SU-DHL-6 (cell line): ENCODE measurements around the gene MGP.

Source experiments
- H2AFZ ChIP-seq: fragments of 200-600 bp; sonication (generic); 2 replicates; pipeline ENCODE4 v1.6.1; 2014; ENCODE audit warnings: low read depth, mild to moderate bottlenecking, moderate library complexity, mixed read lengths, antibody characterized with exemption, low read length; ENCODE audit not compliant: severe bottlenecking
- H3F3A ChIP-seq: fragments of 200-600 bp; shearing (Covaris generic); 2 replicates; pipeline ENCODE4 v1.6.0; 2016; ENCODE audit warnings: antibody characterized with exemption, mild to moderate bottlenecking; ENCODE audit not compliant: insufficient read depth
- H3K27ac ChIP-seq: fragments of 200-600 bp; sonication (generic); 2 replicates; pipeline ENCODE4 v1.5.1; 2016; ENCODE audit warnings: low read depth, mild to moderate bottlenecking, low read length, moderate library complexity, mixed read lengths
- H3K27me3 ChIP-seq: fragments of 200-600 bp; sonication (generic), shearing (Covaris generic); 2 replicates; pipeline ENCODE4 v1.6.0; 2014; ENCODE audit warnings: mild to moderate bottlenecking, low read length
- H3K36me3 ChIP-seq: fragments of 200-600 bp; sonication (generic); 2 replicates; pipeline ENCODE4 v1.6.1; 2014; ENCODE audit warnings: mild to moderate bottlenecking, low read length, mixed read lengths
- H3K4me2 ChIP-seq: fragments of 300-600, 200-600 bp; shearing (Covaris generic), sonication (generic); 2 replicates; pipeline ENCODE4 v1.6.0; 2014; ENCODE audit warnings: low read length, low read depth, mild to moderate bottlenecking; ENCODE audit not compliant: poor library complexity, severe bottlenecking
- H3K4me3 ChIP-seq: fragments of 200-600 bp; sonication (generic); 2 replicates; pipeline ENCODE4 v1.5.1; 2014; ENCODE audit warnings: antibody characterized with exemption, low read length, mild to moderate bottlenecking, mixed read lengths; ENCODE audit not compliant: insufficient read depth, poor library complexity, severe bottlenecking
- H3K79me2 ChIP-seq: fragments of 200-600 bp; sonication (generic); 2 replicates; pipeline ENCODE4 v1.6.1; 2014; ENCODE audit warnings: mild to moderate bottlenecking, low read length, moderate library complexity; ENCODE audit not compliant: insufficient read depth
- H3K9ac ChIP-seq: fragments of 200-600 bp; sonication (generic); 2 replicates; pipeline ENCODE4 v1.7.0; 2014; ENCODE audit warnings: mild to moderate bottlenecking, low read length
- H3K9me2 ChIP-seq: fragments of 200-600 bp; sonication (generic); replicated peaks from 2 replicates; pipeline ENCODE4 v1.6.1; 2014; ENCODE audit warnings: low read length; ENCODE audit not compliant: insufficient read depth
- H3K9me3 ChIP-seq: fragments of 200-600 bp; sonication (generic); 2 replicates; pipeline ENCODE4 v1.6.1; 2014; ENCODE audit warnings: low read length, mixed read lengths; ENCODE audit not compliant: insufficient read depth
- H4K20me1 ChIP-seq: fragments of 200-600 bp; sonication (generic); 2 replicates; pipeline ENCODE4 v1.6.1; 2014; ENCODE audit warnings: low read depth, mild to moderate bottlenecking, antibody characterized with exemption, low read length, moderate library complexity, mixed read lengths
- EZH2phosphoT487 ChIP-seq: fragments of 200-600 bp; sonication (generic), shearing (Covaris generic); conservative IDR thresholded peaks from 2 replicates; pipeline ENCODE4 v1.6.1; 2018; ENCODE audit warnings: mild to moderate bottlenecking, antibody characterized with exemption, low read length, moderate library complexity, mixed read lengths
- TF ChIP-seq, protein P1 (sequence below): fragments of 200-600 bp; sonication (generic); IDR thresholded peaks from one replicate; pipeline ENCODE4 v1.5.1; 2017; ENCODE audit warnings: antibody characterized with exemption, mild to moderate bottlenecking, low read length, moderate library complexity; ENCODE audit not compliant: insufficient read depth, poor library complexity, severe bottlenecking

MGP gene

DNA sequence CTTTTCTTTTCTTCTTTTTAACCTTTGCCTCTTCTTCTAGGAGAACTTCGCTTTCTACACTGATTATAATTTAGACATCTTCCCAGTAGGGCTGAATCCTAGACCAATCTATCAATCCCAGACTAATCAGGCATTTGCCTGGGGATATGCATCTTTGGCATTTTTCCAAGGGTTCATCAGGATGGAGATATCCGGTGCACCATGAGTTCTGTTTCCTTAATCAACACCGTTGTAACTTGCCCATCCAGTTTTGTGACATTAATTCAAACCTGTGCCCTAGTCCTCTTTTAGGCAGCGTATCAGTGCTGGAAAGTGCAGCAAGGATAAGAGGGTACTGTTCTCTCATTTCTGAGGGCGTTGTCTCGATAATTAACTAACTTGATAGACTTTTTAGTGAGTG is 617 bp upstream of the MGP start:
- no peaks in the 10 kb centered on the region for H3K79me2 ChIP-seq
- no peaks in the 10 kb centered on the region for H3K27me3 ChIP-seq
- H3K36me3 ChIP-seq = no peaks in the 10 kb centered on the region
- no peaks in the 10 kb centered on the region for H3K9me2 ChIP-seq
- no peak overlapping the region for H3K9ac ChIP-seq
- no peak overlapping the region for H3K4me2 ChIP-seq
- H3F3A ChIP-seq = 0 out of 2 replicates have a peak, but pooled peaks cover 3% of the 10 kb centered on the region
- TF ChIP-seq EZH2phosphoT487 = no peak
- TF ChIP-seq, protein P1, sequence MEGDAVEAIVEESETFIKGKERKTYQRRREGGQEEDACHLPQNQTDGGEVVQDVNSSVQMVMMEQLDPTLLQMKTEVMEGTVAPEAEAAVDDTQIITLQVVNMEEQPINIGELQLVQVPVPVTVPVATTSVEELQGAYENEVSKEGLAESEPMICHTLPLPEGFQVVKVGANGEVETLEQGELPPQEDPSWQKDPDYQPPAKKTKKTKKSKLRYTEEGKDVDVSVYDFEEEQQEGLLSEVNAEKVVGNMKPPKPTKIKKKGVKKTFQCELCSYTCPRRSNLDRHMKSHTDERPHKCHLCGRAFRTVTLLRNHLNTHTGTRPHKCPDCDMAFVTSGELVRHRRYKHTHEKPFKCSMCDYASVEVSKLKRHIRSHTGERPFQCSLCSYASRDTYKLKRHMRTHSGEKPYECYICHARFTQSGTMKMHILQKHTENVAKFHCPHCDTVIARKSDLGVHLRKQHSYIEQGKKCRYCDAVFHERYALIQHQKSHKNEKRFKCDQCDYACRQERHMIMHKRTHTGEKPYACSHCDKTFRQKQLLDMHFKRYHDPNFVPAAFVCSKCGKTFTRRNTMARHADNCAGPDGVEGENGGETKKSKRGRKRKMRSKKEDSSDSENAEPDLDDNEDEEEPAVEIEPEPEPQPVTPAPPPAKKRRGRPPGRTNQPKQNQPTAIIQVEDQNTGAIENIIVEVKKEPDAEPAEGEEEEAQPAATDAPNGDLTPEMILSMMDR = no peak
- H4K20me1 ChIP-seq = no peaks in the 10 kb centered on the region
- H3K4me3 ChIP-seq = no peak overlapping the region
- H2AFZ ChIP-seq = no peak overlapping the region
- no peak overlapping the region for H3K27ac ChIP-seq
- H3K9me3 ChIP-seq = no peaks in the 10 kb centered on the region

DNA sequence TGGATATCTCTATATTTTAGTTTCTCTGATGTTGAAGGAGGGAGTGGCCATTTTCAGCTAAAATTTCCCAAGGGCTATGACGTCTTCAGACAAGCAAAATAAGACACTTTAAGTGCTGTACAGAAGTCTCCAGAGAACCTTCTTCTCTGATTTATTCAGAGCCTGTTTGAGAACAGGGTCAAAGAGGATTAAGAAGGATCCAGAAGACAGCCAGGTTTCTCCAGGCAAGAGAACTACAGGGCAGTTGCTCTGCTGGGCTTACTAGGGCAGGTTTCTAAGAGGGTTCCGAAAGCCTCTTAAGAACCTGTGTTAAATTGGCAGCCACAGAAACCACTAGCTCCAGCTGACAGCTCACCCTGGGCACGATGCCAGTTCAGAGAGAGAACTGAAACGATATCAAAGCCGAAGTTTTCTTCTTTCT is 1.2 kb downstream of the MGP start:
- H3K9me3 ChIP-seq = no peaks in the 10 kb centered on the region
- H3K79me2 ChIP-seq = no peaks in the 10 kb centered on the region
- H3K9ac ChIP-seq = no peak overlapping the region
- H3K27me3 ChIP-seq = no peaks in the 10 kb centered on the region
- no peaks in the 10 kb centered on the region for H4K20me1 ChIP-seq
- no peak overlapping the region for H3K27ac ChIP-seq
- H3K4me3 ChIP-seq = no peak overlapping the region
- TF ChIP-seq EZH2phosphoT487 = no peak
- TF ChIP-seq, protein P1 = no peak
- H3K4me2 ChIP-seq = peak overlapping the region; percentile 48
- no peaks in the 10 kb centered on the region for H3K9me2 ChIP-seq
- H2AFZ ChIP-seq = no peak overlapping the region
- H3F3A ChIP-seq = 0 out of 2 replicates have a peak, but pooled peaks cover 3% of the 10 kb centered on the region
- no peaks in the 10 kb centered on the region for H3K36me3 ChIP-seq

GRCh38 chr12:14883686-14884085 is 2.0 kb downstream of the MGP start:
- no peak overlapping the region for H3K27ac ChIP-seq

More at GRCh38 chr12:14883686-14884085, 2.0 kb downstream of the MGP start:
- Histone ChIP-seq H3K27me3 (no peaks in the 10 kb centered on the region), H3K79me2 (no peaks in the 10 kb centered on the region), H3K4me3 (no peak overlapping the region), H3K9ac (no peak overlapping the region), H3K4me2 (peak overlapping the region; percentile 48), H4K20me1 (no peaks in the 10 kb centered on the region), H3K36me3 (no peaks in the 10 kb centered on the region), H3K9me2 (no peaks in the 10 kb centered on the region), H3K9me3 (no peaks in the 10 kb centered on the region), H2AFZ (no peak overlapping the region), H3F3A (0 out of 2 replicates have a peak, but pooled peaks cover 3% of the 10 kb centered on the region)
- TF ChIP-seq, protein P1 = no peak
- no peak for TF ChIP-seq EZH2phosphoT487
